GM12891 (cell line): ENCODE measurements around the gene CCDC66.

Experiments
- PAX5 ChIP-seq: IDR thresholded peaks from 2 replicates; pipeline ENCODE4 v1.6.1; 2011; ENCODE audit warnings: low read length, moderate library complexity, mild to moderate bottlenecking; ENCODE audit not compliant: insufficient read depth, severe bottlenecking
- POLR2A ChIP-seq: IDR thresholded peaks from 2 replicates; pipeline ENCODE4 v1.6.1; 2011; ENCODE audit warnings: low read depth, low read length, control low read depth
- POLR2AphosphoS5 ChIP-seq: IDR thresholded peaks from 2 replicates; pipeline ENCODE4 v1.6.1; 2011; ENCODE audit warnings: low read depth, low read length, control low read depth
- POU2F2 ChIP-seq: IDR thresholded peaks from 2 replicates; pipeline ENCODE4 v1.6.1; 2011; ENCODE audit warnings: low read depth, mild to moderate bottlenecking, control low read depth, low read length, moderate library complexity
- SPI1 ChIP-seq: IDR thresholded peaks from 2 replicates; pipeline ENCODE4 v1.6.1; 2011; ENCODE audit warnings: low read depth, low read length, control low read depth
- TAF1 ChIP-seq: IDR thresholded peaks from 2 replicates; pipeline ENCODE4 v1.6.1; 2011; ENCODE audit warnings: low read depth, low read length, control low read depth

DNA sequence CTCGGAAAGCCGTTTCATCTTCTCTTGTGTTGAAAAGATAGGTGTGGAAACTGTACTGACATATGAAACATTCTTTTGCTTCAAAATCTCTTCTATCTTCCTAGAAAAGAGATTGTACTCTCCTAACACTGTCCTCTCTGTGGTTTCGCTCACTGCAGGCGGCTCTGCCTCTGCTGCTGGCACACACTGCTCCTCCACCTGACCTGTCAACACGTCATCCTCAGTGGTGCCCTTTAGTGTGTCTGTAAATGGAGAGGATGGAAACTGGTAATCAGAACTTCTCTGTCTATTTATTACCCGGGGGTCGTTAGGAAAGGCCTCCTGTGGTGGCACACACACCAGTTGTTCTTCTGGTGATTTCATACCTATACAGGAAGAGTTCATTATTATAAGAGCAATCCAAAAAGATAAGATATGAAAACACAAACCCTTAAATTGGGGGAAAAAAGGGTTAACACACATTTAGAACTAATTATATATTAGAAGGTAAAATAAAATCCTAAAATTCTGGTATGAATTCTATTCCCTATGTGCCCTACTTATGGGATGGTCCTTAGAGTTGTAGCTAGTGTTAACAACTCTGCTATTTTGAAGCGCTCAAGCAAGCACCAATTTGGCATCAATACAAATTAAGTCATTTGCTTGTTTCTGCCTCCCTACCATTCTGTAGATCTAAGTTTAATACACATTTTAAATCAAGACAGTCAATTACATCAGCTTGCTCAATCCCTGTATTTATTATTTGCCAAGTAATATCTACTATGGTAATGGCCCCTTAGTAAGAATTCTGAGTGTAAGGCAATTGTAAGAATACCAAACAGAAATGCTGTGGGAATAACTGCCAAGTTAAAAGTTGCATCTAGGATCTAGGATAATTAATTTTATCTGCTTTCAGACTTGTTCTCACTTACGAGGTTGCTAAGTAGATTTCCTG, 76.9 kb downstream of the CCDC66 start:
- no peak for TF ChIP-seq TAF1
- TF ChIP-seq POLR2A = no peak
- TF ChIP-seq POLR2AphosphoS5 = no peak
- TF ChIP-seq SPI1 = no peak
- no peak for TF ChIP-seq PAX5
- TF ChIP-seq POU2F2 = no peak
